Smooth muscle cell (in vitro differentiated cells): ENCODE measurements around the gene ARHGEF4. TPM values are rescaled to one million over a fixed set of nuclear protein-coding genes. Genes with fewer than 3 reads are reported as not detected.

Source experiments
- DNase-seq: peaks from one replicate; lab custom pipeline; 2025; ENCODE audit not compliant: unreplicated experiment; lab: John Stamatoyannopoulos, UW
- H2AFZ ChIP-seq: fragments of 200-600 bp; sonication (generic); 2 replicates; pipeline ENCODE4 v1.6.0; 2016; ENCODE audit warnings: antibody characterized with exemption, low read depth, mild to moderate bottlenecking
- H3F3A ChIP-seq: fragments of 200-600 bp; sonication (generic); 2 replicates; pipeline ENCODE4 v1.6.0; 2017; ENCODE audit warnings: antibody characterized with exemption, low read depth
- H3K27ac ChIP-seq: fragments of 200-600 bp; sonication (generic); 2 replicates; pipeline ENCODE4 v1.5.1; 2016; ENCODE audit warnings: low read depth, mild to moderate bottlenecking
- H3K27me3 ChIP-seq: fragments of 200-600 bp; sonication (generic); 2 replicates; pipeline ENCODE4 v1.6.1; 2016; ENCODE audit warnings: low read depth, mild to moderate bottlenecking
- H3K36me3 ChIP-seq: fragments of 200-600 bp; sonication (generic); 2 replicates; pipeline ENCODE4 v1.5.1; 2016; ENCODE audit warnings: low read depth
- H3K4me1 ChIP-seq: fragments of 200-600 bp; sonication (generic); 2 replicates; pipeline ENCODE4 v1.5.1; 2016; ENCODE audit warnings: low read depth
- H3K4me2 ChIP-seq: fragments of 200-600 bp; sonication (generic); 2 replicates; pipeline ENCODE4 v1.6.0; 2016; ENCODE audit warnings: mild to moderate bottlenecking
- H3K4me3 ChIP-seq: fragments of 200-600 bp; sonication (generic); 2 replicates; pipeline ENCODE4 v1.5.1; 2016; ENCODE audit warnings: mild to moderate bottlenecking
- H3K79me2 ChIP-seq: fragments of 200-600 bp; sonication (generic); 2 replicates; pipeline ENCODE4 v1.6.0; 2016; ENCODE audit warnings: low read depth, mild to moderate bottlenecking
- H3K9ac ChIP-seq: fragments of 200-600 bp; sonication (generic); 2 replicates; pipeline ENCODE4 v1.6.0; 2016; ENCODE audit warnings: low read depth
- H3K9me3 ChIP-seq: fragments of 200-600 bp; sonication (generic); replicated peaks from 2 replicates; pipeline ENCODE4 v1.5.1; 2016; ENCODE audit warnings: low read depth
- H4K20me1 ChIP-seq: fragments of 200-600 bp; sonication (generic); 2 replicates; pipeline ENCODE4 v1.6.0; 2016; ENCODE audit warnings: low read depth
- WGBS: methylation state at CpG from one replicate; pipeline ENCODE4 v1.1.7; 2016; ENCODE audit warnings: low lambda C conversion rate; 5-methylcytosine and 5-hydroxymethylcytosine counted together
- polyA plus RNA-seq: library from polyadenylated mRNA; unstranded; fragments of >200 nt; fragmentation: Nextera tagmentation; extraction: Ambion mirVana; gene quantifications from 2 replicates; pipeline ENCODE4 v1.2.1, GENCODE V29; 2016
- total RNA-seq: library from RNA; depleted of rRNA; stranded (reverse); fragments of >200 nt; gene quantifications from 2 replicates; pipeline ENCODE4 v1.2.3, GENCODE V29; 2014
- TF ChIP-seq, protein P1 (sequence below): fragments of 200-600 bp; sonication (generic); IDR thresholded peaks from 2 replicates; pipeline ENCODE4 v1.5.1; 2017; ENCODE audit warnings: borderline replicate concordance, mild to moderate bottlenecking, antibody characterized with exemption; ENCODE audit not compliant: insufficient read depth, poor library complexity, severe bottlenecking

ARHGEF4 gene
- total and polyA plus RNA-seq, 2 experiments from 2014 or later = 14.9 to 16.0 TPM

DNA sequence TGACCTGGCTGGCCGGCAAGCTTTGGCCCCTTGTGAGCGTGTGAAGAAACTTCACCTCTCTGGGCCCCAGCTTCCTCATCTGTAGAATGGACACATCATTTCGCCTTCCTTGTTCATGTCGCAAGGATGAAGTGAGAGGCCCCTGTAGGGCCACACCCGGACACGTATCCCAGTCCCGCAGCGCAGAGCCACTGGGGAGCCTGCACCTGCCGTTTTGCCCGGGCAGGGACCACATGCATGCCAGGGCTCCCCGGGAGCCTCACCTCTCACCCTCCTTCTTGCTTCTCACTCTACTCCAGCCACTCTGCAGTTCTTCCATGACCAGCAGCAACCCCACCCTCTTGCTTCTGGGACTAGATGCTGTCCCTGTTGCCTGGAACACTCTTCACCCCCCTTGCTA is 179.1 kb downstream of the ARHGEF4 start:
- no peaks in the 10 kb centered on the region for H3K27me3 ChIP-seq
- H3K4me2 ChIP-seq = no peak overlapping the region
- H4K20me1 ChIP-seq = no peaks in the 10 kb centered on the region
- no peaks in the 10 kb centered on the region for H3K79me2 ChIP-seq
- TF ChIP-seq, protein P1, sequence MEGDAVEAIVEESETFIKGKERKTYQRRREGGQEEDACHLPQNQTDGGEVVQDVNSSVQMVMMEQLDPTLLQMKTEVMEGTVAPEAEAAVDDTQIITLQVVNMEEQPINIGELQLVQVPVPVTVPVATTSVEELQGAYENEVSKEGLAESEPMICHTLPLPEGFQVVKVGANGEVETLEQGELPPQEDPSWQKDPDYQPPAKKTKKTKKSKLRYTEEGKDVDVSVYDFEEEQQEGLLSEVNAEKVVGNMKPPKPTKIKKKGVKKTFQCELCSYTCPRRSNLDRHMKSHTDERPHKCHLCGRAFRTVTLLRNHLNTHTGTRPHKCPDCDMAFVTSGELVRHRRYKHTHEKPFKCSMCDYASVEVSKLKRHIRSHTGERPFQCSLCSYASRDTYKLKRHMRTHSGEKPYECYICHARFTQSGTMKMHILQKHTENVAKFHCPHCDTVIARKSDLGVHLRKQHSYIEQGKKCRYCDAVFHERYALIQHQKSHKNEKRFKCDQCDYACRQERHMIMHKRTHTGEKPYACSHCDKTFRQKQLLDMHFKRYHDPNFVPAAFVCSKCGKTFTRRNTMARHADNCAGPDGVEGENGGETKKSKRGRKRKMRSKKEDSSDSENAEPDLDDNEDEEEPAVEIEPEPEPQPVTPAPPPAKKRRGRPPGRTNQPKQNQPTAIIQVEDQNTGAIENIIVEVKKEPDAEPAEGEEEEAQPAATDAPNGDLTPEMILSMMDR = no peak
- no peaks in the 10 kb centered on the region for H3K9me3 ChIP-seq
- no peaks in the 10 kb centered on the region for H3K36me3 ChIP-seq
- H2AFZ ChIP-seq = no peak overlapping the region
- H3F3A ChIP-seq = no peaks in the 10 kb centered on the region
- H3K9ac ChIP-seq = no peak overlapping the region
- no peak for DNase-seq
- no peak overlapping the region for H3K4me3 ChIP-seq
- H3K4me1 ChIP-seq = peaks cover 8% of the 10 kb centered on the region
- WGBS = 94% methylated on average over 11 of the region's 11 CpGs
- no peak overlapping the region for H3K27ac ChIP-seq

- Histone ChIP-seq H3K4me1 (peaks cover 8% of the 10 kb centered on the region), H4K20me1 (no peaks in the 10 kb centered on the region), H3K27ac (peak overlapping the region; percentile 51), H2AFZ (no peak overlapping the region), H3F3A (no peaks in the 10 kb centered on the region), H3K9ac (peak overlapping the region; percentile 3), H3K4me2 (peak overlapping the region; percentile 47), H3K79me2 (no peaks in the 10 kb centered on the region), H3K9me3 (no peaks in the 10 kb centered on the region), H3K36me3 (no peaks in the 10 kb centered on the region), H3K27me3 (no peaks in the 10 kb centered on the region), H3K4me3 (no peak overlapping the region)
- TF ChIP-seq, protein P1 = no peak
- no peak for DNase-seq
- WGBS = 54% methylated on average over 8 of the region's 8 CpGs
These were observed 180.4 kb downstream of the ARHGEF4 start for GRCh38 chr2:131016826-131017741.

DNA sequence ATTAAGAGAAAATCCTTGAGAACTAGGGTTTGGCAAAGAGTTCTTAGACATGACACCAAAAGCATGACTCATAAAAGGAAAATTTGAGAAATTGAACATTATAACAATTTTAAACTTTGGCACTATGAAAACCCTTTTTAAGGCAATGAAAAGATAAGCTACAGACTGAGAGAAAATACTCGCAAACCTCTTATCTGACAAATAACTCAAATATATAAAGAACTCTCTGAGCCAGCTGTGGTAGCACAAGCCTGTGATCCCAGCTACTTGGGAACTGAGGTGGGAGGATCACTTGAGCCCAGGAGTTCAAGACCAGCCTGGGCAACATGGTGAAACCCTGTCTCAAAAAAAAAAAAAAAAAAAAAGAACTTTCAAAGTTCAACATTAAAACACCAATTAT is 186.0 kb downstream of the ARHGEF4 start:
- Histone ChIP-seq H3K9ac (no peak overlapping the region), H3K4me3 (no peak overlapping the region), H3K36me3 (no peaks in the 10 kb centered on the region), H3K27ac (no peak overlapping the region), H4K20me1 (no peaks in the 10 kb centered on the region), H3K4me2 (no peak overlapping the region), H2AFZ (no peak overlapping the region), H3F3A (no peaks in the 10 kb centered on the region), H3K27me3 (no peaks in the 10 kb centered on the region), H3K79me2 (no peaks in the 10 kb centered on the region), H3K9me3 (no peaks in the 10 kb centered on the region), H3K4me1 (no peaks in the 10 kb centered on the region)
- TF ChIP-seq, protein P1 = no peak
- DNase-seq = no peak
- 50% methylated on average over 1 of the region's 1 CpG for WGBS
